Peyer's patch (tissue), 4 donors: ENCODE data around the gene PDZD4. TPM values are rescaled to one million over a fixed set of nuclear protein-coding genes. Genes with fewer than 3 reads are reported as not detected.
A peak's percentile ranks its signal among the peaks of the same experiment; 100 is the strongest.

Experiments
- DNase-seq, 3 donors: peaks; one replicate each; pipeline ENCODE4 v3.0.0-alpha.2; 2017 to 2019
- H3K27ac ChIP-seq, 4 donors: fragments of 200-600 bp; sonication (generic); one replicate each; pipeline ENCODE4 v1.5.1; 2016 to 2019
- H3K27me3 ChIP-seq, 2 donors: fragments of 200-600 bp; sonication (generic); one replicate each; pipeline ENCODE4 v1.5.1; 2019
- H3K36me3 ChIP-seq, 3 donors: fragments of 200-600 bp; sonication (generic); one replicate each; pipeline ENCODE4 v1.5.1; 2016 to 2019
- H3K4me1 ChIP-seq, 4 donors: fragments of 200-600 bp; sonication (generic); one replicate each; pipeline ENCODE4 v1.5.1; 2016 to 2019
- H3K4me3 ChIP-seq, 4 donors: fragments of 200-600 bp; sonication (generic); 1 replicate in 3 of 4; 2 replicates in 1 of 4; pipeline ENCODE4 v1.5.1; 2016 to 2019; ENCODE audit warnings: mild to moderate bottlenecking in 1 of 4
- H3K9me3 ChIP-seq, 4 donors: fragments of 200-600 bp; sonication (generic); one replicate each; pipeline ENCODE4 v1.5.1; 2016 to 2019; ENCODE audit warnings: mild to moderate bottlenecking in 1 of 4
- POLR2A ChIP-seq, 2 donors: fragments of 450-650 bp; IDR thresholded peaks; one replicate each; pipeline ENCODE4 v1.5.1; 2017; ENCODE audit warnings: antibody characterized with exemption in 2 of 2, mild to moderate bottlenecking in 2 of 2, moderate library complexity in 2 of 2
- total RNA-seq, 4 donors: library from RNA; depleted of rRNA; stranded (reverse); fragments of >200 nt; gene quantifications; one replicate each; pipeline ENCODE4 v1.1.0, GENCODE V29; 2016
- TF ChIP-seq, protein P1 (sequence below), 6 experiments: fragments of 450-650 bp in 4 of 6; fragments of 200-600 bp in 2 of 6; sonication (generic) in 1 of 6; IDR thresholded peaks; one replicate each; pipeline ENCODE4 v1.5.1; 2017 to 2019; ENCODE audit warnings: antibody characterized with exemption in 6 of 6, mild to moderate bottlenecking in 3 of 6, moderate library complexity in 1 of 6

Gene PDZD4
- total RNA-seq, 4 donors from 2014 or later = 1.2 to 8.3 (median 2.4) TPM

DNA sequence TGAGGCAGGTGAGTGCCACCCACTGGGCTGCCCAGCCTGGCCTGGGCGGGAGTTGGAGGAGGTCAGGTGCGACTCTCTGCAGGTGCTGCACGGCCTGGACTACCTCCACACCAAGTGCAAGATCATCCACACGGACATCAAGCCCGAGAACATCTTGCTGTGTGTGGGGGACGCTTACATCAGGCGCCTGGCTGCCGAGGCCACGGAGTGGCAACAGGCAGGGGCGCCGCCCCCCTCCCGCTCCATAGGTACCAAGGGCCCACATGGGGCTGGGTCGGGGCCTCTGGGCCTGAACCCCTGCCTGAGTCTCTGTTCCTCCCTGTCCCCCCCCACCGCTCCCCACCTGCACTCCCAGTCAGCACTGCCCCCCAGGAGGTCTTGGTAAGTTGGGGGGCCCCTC lies 47.5 kb downstream of the PDZD4 start:
- Histone ChIP-seq H3K9me3 (no peaks in the 10 kb centered on the region), H3K27ac (no peak overlapping the region), H3K36me3 (peaks cover 0 to 29% (median 0%) of the 10 kb centered on the region in 3 donors), H3K4me3 (no peak overlapping the region), H3K4me1 (peaks cover 0 to 13% (median 5%) of the 10 kb centered on the region in 4 donors), H3K27me3 (no peaks in the 10 kb centered on the region)
- no peak for DNase-seq
- TF ChIP-seq POLR2A (IDR thresholded peaks at IDR 0.05) = no peak
- TF ChIP-seq, protein P1, sequence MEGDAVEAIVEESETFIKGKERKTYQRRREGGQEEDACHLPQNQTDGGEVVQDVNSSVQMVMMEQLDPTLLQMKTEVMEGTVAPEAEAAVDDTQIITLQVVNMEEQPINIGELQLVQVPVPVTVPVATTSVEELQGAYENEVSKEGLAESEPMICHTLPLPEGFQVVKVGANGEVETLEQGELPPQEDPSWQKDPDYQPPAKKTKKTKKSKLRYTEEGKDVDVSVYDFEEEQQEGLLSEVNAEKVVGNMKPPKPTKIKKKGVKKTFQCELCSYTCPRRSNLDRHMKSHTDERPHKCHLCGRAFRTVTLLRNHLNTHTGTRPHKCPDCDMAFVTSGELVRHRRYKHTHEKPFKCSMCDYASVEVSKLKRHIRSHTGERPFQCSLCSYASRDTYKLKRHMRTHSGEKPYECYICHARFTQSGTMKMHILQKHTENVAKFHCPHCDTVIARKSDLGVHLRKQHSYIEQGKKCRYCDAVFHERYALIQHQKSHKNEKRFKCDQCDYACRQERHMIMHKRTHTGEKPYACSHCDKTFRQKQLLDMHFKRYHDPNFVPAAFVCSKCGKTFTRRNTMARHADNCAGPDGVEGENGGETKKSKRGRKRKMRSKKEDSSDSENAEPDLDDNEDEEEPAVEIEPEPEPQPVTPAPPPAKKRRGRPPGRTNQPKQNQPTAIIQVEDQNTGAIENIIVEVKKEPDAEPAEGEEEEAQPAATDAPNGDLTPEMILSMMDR (IDR thresholded peaks at IDR 0.05) = no peak

- TF ChIP-seq, protein P1 (IDR thresholded peaks at IDR 0.05) = peak in 1 of 6 experiments; percentile 5
- no peak for TF ChIP-seq POLR2A (IDR thresholded peaks at IDR 0.05)
- peaks cover 0 to 13% (median 5%) of the 10 kb centered on the region in 4 donors for H3K4me1 ChIP-seq
- no peak for DNase-seq
- no peaks in the 10 kb centered on the region for H3K27me3 ChIP-seq
- H3K36me3 ChIP-seq = peaks cover 0 to 24% (median 0%) of the 10 kb centered on the region in 3 donors
- H3K9me3 ChIP-seq = no peaks in the 10 kb centered on the region
- no peak overlapping the region for H3K27ac ChIP-seq
- H3K4me3 ChIP-seq = no peak overlapping the region
These were observed 48.0 kb downstream of the PDZD4 start for GRCh38 chrX:153782313-153782712.

DNA sequence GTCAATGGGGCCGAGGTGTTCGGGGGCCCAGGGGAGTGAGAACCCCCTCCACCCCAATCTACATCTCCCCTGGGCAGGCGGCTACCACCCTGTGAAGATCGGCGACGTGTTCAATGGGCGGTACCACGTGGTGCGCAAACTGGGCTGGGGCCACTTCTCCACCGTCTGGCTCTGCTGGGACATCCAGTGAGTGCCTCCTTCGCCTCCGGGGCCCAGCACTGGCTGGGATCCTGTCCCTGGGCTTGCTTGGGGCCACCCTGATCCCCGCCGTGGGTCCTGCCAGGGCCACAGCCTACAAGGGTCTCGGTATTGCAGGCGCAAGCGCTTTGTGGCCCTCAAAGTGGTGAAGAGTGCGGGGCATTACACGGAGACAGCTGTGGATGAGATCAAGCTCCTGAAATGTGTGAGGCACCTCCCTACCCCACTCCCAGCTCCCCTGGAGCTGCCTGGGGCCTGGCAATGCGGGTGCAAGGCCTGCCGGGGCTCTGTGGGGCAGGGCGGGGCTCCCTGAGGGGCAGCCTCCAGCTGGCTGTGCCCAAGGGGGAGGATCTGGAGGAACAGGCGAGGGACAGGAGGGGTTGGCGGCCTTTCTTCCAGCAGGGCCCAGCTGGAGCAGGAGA lies 48.8 kb downstream of the PDZD4 start:
- Histone ChIP-seq H3K4me1 (peaks cover 0 to 13% (median 5%) of the 10 kb centered on the region in 4 donors), H3K36me3 (peaks cover 0 to 17% (median 0%) of the 10 kb centered on the region in 3 donors), H3K9me3 (no peaks in the 10 kb centered on the region), H3K27me3 (no peaks in the 10 kb centered on the region), H3K27ac (peak overlapping the region in 1 of 4 donors; percentile 50), H3K4me3 (no peak overlapping the region)
- TF ChIP-seq POLR2A (IDR thresholded peaks at IDR 0.05) = no peak
- TF ChIP-seq, protein P1 (IDR thresholded peaks at IDR 0.05) = no peak
- no peak for DNase-seq

DNA sequence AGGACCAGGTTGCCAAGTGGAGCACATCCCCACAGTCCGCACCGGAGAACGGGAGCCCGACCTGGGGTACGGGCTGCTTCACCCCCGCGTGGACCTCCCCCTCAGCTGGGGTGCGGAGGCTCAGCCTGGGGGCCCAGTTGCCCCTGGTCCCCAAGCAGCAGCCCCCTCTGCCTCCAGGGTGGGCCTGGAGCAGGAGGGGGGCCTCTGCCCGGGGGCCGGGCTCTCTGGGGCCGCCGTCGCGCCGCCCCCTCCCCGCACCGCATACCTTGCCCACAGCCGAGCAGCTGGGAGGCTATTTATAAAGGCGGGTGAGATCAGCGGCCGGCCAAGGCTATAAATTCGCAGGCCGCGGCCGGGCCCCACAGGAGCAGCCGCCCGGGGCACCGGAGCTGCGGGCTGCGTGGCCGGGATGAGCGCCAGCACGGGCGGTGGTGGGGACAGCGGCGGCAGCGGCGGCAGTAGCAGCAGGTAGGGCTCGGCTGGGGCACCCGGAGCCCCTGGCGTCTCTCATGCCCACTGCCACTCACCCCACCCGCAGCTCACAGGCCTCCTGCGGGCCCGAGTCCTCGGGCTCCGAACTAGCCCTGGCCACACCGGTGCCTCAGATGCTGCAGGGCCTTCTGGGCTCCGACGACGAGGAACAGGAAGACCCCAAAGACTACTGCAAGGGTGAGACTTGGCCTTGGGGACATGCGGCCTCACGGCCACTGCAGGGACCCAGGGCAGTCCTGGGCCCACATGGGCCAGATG lies 49.5 kb downstream of the PDZD4 start, which contains the start of gene SRPK3:
Gene SRPK3, plus strand, starts transcription at position 364 of the 750 bp plus-strand sequence. Its CDS starts 46 bp downstream, at position 410.
- H3K4me3 ChIP-seq = no peak within 1 kb of the TSS
- TF ChIP-seq POLR2A (IDR thresholded peaks at IDR 0.05) = no peak
- TF ChIP-seq, protein P1 (IDR thresholded peaks at IDR 0.05) = no peak
- no peaks in the 10 kb centered on the region for H3K27me3 ChIP-seq
- peaks cover 0 to 13% (median 5%) of the 10 kb centered on the region in 4 donors for H3K4me1 ChIP-seq
- peak within 1 kb of the TSS in 1 of 4 donors; percentile 50 for H3K27ac ChIP-seq
- DNase-seq = no peak
- H3K36me3 ChIP-seq = peaks cover 0 to 10% (median 0%) of the 10 kb centered on the region in 3 donors
- no peaks in the 10 kb centered on the region for H3K9me3 ChIP-seq

GRCh38 chrX:153779891-153780677 lies 50.3 kb downstream of the PDZD4 start:
- Histone ChIP-seq H3K9me3 (no peaks in the 10 kb centered on the region), H3K27me3 (no peaks in the 10 kb centered on the region)
- TF ChIP-seq, protein P1 (IDR thresholded peaks at IDR 0.05) = no peak
- TF ChIP-seq POLR2A (IDR thresholded peaks at IDR 0.05) = no peak

More at GRCh38 chrX:153779891-153780677, 50.3 kb downstream of the PDZD4 start:
- peak overlapping the region in 1 of 4 donors; percentile 50 for H3K27ac ChIP-seq
- H3K4me1 ChIP-seq = peaks cover 0 to 13% (median 5%) of the 10 kb centered on the region in 4 donors
- peaks cover 0 to 2% (median 0%) of the 10 kb centered on the region in 3 donors for H3K36me3 ChIP-seq
- DNase-seq = no peak
- H3K4me3 ChIP-seq = no peak overlapping the region
